Activated naive CD4-positive, alpha-beta T cell (primary cell): ENCODE measurements around the gene SYT10.
"Not testable (repeated sequence)": the region's sequence is repeated elsewhere in the genome, so short reads cannot be mapped to it uniquely, and the experiment has no call there.

Source experiments
- DNase-seq, 4 experiments: peaks; one replicate each; lab custom pipeline; 2025; lab: John Stamatoyannopoulos, UW

Gene SYT10

DNA sequence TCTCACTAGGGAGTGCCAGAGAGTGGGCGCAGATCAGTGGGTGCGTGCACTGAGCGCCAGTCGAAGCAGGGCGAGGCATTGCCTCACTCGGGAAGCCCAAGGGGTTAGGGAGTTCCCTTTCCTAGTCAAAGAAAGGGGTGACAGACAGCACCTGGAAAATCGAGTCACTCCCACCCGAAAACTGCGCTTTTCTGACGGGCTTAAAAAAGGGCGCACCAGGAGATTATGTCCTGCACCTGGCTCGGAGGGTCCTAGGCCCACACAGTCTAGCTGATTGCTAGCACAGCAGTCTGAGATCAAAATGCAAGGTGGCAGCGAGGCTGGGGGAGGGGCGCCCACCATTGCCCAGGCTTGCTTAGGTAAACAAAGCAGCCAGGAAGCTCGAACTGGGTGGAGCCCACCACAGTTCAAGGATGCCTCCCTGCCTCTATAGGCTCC lies 107.6 kb downstream of the SYT10 start:
- not testable (repeated sequence) for DNase-seq

DNA sequence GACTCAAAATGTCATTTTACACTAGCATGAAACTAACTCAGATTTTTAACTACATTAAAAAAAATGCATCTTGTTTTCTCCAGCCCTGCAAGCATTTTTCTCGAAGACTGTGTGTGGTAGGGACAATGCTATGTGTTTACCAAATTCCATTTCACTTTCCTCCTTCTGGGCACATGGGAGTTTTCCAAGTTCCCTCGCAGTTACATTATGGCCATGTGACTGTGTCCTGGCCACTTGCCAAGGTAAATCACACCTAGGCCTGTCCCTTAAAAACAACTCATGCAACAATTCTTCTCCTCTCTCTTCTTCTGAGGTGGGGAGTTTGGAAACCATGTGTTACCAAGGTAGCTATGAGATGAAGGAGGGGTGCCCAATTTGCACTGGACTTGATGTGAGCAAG lies 108.7 kb downstream of the SYT10 start:
- DNase-seq, result no peak
